ENCODE measurements around the gene ANKRD17.
"Not testable (repeated sequence)": the region's sequence is repeated elsewhere in the genome, so short reads cannot be mapped to it uniquely, and the experiment has no call there.

DNA sequence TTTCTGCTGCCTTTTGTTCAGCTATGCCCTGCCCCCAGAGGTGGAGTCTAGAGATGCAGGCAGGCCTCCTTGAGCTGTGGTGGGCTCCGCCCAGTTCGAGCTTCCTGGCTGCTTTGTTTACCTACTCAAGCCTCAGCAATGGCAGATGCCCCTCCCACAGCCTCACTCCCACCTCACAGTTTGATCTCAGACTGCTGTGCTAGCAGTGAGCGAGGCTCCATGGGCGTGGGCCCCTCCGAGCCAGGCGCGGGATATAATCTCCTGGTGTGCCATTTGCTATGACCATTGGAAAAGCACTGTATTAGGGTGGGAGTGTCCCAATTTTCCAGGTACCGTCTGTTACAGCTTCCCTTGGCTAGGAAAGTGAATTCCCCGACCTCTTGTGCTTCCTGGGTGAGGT is 34.1 kb upstream of the ANKRD17 start:
- TF ChIP-seq POLR2A (IDR thresholded peaks at IDR 0.05; ENCODE audit: low read length); GATA1 (IDR thresholded peaks at IDR 0.05; ENCODE audit: low read depth, low read length): not testable (repeated sequence)
